GM19351 (cell line): ENCODE measurements around the gene ACTN4.

Experiments
- ATAC-seq: cut with Tn5 transposase; IDR thresholded peaks from one replicate; pipeline ENCODE4 v1.9.1; 2021; ENCODE audit warnings: mild to moderate bottlenecking, moderate library complexity; ENCODE audit not compliant: unreplicated experiment

The ACTN4 gene

DNA sequence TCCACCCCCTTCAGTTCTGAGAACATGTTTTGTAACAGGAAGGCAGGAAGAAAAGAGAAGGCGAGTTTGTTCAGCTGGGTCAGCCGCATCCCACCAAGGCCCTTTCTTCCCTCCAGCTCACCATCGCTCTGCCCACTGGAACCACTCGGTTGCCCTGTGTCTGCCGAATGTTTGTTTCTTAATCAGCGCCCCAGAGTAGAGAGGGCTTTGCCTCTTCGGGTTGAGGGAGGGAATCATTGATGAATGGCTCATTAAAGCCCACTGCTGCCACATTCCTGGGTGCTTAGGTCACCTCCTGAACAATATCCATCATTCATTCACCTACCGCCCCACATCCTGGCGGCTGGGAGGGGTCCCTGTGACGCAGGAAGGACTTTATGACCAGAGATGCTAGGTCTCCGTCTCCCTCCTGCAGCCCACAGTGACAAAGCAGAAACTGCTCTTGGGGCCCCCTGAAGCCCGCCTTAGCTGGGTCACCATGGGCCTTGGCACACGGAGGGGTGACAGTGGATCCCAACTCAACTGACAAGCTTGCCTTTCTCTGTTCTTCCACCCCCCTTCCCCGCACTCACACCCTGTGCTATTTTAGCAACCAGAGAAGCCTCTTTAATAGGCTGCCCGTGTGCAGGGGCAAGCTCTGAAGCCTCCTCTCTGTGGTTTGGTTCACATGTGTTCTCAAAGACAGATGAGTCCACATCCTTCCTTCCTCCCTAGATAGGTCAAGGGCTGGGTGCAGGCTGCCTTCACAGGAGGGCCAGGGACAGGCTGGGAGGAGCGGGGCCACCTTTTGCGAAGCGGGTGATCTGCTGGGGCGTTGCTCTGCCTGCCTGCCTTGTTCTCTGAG, 46.2 kb downstream of the ACTN4 start:
- ATAC-seq = no peak

DNA sequence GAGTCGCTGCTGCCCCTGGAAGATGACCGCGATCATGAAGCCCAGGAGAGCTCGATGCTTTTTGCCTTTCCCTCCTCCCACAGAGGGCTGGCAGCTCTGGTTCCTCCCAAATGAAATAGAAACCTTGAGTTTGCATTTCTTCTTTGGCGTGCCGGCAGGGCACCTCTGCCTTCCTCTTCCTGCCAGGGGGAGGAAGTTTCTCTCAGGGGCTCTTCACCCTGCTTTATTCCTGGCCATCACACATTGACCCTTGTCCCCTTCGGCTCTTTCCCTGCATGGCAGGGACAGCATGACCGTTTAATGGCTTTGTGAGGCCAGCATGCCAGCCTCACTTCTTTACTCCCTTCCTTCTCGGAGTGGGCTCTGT, 47.9 kb downstream of the ACTN4 start:
- ATAC-seq = no peak

DNA sequence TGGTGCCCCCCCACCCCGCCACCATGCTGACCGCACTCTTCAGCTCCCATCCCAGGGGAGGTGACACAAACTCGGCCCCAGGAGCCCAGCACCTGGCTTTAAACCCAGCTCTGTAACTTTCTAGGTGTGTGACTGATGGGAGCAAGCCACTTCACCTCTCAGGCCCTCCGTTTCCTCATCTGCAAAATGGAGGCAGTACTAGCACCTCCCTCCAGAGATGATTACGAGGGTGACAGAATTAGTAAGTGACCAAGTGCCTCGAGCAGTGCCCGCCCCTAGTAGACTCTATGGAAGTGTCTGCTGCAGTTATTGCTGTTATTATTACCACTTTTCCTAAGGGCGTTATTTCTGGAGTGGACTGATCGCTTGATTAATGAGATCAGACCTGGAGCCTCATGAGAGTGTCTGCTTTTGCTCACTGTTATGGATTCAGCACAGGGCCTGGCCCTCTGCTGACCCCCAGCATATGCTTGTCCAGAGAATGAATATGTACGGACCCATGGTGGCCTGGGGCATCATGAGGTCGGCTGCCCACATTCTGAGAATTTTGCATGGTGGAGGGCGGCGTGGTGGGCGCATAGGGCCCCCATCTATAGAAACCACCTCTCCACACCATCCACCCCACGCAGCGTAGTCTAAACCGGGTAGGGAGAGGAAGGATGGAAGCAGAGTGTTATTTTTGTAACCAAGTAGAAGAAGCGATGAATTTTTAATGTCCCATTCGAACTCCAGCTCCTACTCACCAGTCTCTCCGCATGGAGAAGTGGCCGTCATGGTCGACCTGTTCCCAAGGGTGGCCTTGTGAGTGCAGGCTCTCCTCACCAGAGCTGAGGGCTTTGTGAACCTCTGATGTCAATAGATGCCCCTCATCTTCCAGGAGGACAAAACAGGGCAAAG, 48.6 kb downstream of the ACTN4 start:
- no peak for ATAC-seq

DNA sequence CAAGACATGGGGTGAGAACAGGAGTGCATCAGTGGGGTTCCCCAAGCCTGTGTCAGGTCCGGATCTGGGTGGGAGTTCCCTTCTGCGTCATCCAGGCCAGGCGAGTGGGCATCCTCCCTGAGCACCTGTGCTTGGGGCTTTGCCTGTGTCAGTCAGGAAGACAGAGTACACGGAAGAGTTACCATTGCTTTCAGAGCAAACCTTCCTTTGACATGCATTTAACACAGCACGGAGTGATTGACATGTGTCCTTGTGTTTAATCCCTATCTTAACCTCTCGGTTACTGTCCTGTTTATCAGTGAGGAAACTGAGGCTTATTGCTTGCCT, 49.2 kb downstream of the ACTN4 start:
- no peak for ATAC-seq

DNA sequence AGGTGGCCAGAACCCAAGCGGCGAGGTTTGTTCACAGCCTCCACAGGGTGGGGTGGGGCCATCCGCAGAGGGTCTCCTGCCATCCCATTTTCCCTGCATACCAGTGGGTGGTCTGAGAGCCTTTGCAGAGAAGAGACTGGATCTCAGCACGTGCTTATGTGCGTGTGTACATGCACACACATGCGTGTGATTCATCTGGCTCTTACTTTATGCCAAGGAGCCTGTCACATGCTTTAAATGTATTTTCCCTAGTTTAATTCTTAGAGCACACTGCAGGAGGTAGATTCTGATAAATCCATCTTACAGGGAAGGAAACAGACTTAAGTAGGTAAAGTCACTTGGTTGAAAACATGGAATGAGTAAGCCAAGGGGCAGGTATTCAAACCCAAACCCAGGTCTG, 49.7 kb downstream of the ACTN4 start:
- ATAC-seq = no peak

DNA sequence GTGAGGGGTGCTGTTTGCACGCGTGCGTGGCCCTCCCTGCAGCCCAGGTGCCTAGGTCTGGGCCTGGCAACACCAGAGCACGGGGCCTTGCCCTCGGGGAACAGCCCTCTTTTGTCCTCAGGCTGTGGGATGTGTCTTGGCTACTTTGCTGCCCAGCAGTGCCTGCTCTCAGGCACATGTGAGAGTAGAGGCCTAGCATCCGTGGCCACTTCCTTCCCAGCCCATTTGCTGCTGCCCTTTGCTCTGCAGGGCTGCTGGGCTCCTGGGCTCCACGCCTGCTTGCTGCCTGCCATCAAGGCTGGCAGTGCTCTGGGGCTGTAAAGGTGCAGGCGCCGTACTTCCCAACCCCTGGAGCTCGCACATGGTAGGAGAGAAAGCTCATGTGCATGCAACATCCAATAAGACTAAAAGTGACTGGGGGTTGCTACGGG, 50.2 kb downstream of the ACTN4 start:
- ATAC-seq = no peak

DNA sequence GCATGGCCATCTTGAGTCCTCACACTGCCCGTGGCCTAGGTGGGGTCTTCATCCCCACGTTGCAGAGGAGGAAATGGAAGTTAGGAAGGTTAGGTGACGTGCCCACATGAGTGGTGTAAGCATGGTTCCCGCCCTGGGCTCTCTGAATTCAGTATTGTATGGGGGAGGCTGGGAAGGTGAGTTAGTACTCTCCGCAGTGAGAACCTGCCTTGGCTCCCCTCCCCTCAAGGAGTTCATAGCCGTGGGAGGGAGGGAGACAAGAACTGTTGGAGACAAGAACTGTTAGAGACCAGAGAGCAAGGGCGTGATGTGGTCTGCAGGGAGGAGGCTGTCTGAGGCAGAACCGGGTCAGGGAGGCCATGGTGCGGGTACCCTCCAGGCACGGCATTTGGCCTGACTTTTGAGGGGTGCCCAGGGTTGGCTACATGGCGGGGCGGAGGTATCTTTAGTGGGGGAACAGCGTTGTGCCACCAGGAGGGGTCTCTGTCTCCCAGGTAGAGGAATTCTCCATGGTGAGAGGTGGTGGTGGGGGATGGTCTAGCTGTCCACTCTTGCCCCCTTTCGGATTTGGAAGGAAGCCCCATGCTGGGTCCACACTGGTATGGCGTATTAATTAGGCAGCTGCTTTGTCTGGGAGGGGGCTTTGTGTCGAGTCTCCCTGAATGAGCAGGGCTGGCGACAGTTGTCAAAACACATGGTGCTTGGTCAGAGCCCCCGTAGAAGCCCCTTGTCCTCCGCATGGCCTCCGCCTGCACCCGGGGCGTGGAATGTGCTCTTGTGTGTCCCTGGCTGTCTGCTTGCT, 51.0 kb downstream of the ACTN4 start:
- ATAC-seq = no peak

DNA sequence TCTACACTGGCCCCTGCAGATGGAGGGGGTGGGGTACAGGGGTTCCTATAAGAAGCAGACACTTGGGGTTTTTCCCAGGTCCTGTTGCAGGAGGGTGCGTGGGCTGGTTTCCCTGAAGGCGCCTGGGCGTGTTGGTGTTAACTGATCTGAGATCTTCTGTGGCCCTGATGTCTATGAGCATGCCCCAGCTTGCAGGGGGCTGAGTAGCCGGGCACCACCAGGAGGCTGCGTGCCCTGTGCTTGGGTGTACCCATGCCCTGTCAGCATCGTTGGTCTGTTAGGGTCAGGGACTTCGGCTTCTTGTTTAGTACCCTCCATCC, 51.5 kb downstream of the ACTN4 start:
- no peak for ATAC-seq

DNA sequence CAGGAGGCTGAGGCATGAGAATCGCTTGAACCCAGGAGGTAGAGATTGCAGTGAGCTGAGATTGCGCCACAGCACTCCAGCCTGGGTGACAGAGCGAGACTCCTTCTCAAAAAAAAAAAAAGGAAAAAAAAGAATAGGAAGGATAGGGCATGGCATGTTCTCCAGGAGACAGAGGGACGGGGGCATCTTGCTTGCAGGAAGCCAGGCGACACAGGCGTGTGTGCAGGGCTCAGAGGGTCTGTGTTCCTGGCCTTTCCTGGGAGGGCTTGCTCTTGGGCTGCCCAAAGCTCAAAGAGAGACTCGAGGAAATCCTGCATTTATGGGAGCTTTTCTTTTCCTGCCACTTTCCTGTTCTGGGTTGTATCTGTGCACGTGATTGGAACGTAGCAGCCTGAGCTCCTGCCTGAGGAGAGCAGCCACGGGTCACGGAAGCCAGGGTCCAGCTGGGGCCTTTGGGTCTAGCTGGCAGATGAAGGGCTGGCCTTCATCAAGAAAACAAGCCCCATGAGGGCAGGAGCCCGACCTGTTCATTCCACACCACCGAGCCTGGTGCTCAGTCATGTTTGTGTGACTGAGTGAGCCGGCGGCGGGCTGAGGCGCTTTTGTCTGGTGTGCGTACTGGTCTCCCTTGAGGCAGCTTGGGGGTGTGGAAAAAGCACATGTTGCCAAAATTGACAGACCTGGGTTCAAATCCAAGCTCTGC, 52.3 kb downstream of the ACTN4 start:
- ATAC-seq = no peak

DNA sequence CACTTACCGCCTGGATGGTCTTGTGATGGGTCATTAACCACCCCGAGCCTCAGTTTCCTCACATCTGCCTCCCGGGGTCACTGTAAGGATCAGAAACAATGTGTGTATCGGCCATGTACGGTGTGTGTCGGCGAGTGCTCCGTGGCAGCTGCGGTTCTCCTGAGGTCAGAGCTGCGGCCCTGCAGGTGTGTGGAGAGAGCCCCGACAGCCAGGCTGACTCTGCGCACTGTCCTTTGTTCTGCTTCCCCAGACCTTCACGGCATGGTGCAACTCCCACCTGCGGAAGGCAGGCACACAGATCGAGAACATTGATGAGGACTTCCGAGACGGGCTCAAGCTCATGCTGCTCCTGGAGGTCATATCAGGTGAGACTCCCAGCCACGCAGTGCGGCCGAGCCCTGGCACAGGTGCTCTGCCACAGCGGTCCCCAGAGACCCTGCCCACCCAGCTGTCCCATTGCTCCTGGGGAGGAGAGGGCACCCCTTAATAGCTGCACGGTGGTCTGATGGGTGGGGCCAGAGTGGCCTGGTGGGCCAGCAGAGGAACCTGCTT, 53.0 kb downstream of the ACTN4 start:
- no peak for ATAC-seq

DNA sequence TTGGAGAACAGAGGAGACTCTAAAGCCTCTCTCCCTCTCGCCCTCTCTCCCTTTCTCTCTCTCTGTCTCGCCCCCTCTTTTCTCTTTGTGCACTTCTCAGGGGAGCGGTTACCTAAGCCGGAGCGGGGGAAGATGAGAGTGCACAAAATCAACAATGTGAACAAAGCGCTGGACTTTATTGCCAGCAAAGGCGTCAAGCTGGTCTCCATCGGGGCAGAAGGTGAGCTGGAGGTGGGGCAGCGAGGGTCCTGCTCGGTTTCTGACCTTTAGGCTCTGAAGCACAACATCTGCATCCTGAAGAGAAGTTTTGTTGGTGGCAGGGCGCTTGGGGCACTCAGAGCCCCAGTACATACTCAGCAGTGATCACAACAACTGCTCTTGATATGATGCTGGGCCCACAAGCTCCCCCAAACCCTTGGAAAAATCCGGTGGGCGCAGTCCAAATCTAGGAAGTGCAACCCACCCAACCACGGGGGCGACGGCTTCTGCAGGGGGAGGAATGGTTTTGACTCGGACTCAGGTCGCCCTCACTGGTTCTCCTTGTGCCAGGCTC, 53.5 kb downstream of the ACTN4 start:
- ATAC-seq = no peak

DNA sequence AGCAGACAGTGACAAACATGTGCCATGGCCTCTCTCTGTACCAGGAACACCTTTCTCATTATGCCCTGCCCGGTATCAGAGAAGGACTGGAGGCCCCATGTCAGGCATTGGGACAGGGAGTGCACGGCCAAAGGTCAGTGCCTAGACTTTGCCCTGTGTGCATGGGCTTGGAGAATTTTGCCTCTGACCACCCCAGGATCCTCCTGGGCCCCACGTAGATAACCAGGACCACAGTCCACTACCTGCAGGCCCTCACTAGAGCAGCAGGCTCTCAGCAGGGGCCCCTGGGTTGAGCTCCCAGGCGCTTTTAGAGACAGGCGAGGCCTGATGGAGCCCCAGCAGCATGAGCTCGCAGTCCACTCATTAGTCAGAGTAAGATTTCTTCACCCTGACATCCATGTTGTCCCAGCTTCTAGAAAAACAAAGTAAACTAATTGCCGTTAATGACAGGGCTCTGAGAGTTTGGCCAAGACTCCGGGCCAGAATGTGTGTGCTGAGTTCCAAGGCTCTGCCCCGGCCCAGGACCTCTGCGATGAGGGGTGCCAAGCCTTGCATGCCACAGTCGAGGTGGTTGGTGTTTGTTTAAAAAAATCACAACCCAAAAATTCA, 54.1 kb downstream of the ACTN4 start:
- ATAC-seq = no peak

DNA sequence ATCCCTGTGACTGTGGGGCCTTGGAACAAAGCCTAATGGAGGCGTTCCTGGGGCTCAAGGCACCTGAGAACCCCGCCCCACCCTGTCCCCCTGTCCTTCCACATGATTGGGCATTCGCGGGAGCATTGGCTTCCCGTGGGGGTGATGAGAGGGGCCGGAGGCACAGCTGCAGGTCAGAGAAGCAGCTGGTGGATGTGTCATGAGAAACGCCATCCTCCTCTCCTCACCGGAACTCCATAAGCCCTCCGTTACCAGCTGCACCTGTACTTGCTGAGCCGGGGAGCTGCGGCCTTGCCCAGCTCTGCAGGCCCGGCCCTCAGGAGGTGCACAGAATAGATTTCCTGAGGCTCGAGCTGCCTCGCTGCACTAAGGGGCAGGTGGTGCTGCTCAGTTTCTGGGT, 54.8 kb downstream of the ACTN4 start:
- ATAC-seq = no peak

DNA sequence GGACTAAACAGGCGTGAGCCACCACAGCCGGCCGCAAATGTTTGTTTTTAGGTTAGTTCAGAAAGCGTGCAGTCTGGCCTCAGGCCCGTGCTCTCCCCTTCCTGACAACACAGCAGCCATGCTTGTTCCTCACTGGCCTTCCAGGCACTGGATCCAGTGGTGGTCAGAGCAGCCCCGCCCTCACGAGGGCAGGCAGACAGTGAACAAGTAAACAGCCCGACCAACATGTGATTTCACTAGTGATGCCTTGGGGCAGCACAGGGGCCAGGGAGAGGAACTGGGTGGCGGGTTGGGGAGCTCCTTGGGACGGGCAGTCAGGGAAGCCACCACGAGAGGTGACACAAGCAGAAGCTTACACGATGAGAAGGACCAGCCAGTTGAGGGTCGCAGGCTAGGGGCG, 56.1 kb downstream of the ACTN4 start:
- no peak for ATAC-seq

DNA sequence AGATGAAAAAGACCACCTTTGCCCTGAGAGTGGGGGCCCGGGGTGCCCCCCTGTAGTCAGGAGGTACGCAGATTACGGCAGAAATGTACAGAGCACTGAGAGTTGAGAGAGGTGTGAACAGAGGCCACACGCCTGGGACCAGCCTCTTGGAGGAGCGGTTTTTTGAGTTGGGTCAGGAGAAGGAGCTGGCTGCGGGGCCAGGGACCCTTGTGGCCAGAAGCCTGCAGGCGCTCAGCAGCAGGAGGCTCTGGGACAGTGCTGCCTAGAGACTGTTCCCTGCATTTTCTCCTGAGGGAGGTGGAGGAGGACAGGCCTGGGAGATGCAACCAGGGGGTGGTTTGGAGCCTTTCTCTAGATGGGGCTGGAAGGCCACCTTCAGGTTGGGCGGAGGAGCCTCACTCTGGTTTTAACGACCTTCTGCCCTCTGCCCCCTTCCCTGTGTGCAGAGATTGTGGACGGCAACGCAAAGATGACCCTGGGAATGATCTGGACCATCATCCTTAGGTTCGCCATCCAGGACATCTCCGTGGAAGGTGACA, 57.1 kb downstream of the ACTN4 start:
- no peak for ATAC-seq

DNA sequence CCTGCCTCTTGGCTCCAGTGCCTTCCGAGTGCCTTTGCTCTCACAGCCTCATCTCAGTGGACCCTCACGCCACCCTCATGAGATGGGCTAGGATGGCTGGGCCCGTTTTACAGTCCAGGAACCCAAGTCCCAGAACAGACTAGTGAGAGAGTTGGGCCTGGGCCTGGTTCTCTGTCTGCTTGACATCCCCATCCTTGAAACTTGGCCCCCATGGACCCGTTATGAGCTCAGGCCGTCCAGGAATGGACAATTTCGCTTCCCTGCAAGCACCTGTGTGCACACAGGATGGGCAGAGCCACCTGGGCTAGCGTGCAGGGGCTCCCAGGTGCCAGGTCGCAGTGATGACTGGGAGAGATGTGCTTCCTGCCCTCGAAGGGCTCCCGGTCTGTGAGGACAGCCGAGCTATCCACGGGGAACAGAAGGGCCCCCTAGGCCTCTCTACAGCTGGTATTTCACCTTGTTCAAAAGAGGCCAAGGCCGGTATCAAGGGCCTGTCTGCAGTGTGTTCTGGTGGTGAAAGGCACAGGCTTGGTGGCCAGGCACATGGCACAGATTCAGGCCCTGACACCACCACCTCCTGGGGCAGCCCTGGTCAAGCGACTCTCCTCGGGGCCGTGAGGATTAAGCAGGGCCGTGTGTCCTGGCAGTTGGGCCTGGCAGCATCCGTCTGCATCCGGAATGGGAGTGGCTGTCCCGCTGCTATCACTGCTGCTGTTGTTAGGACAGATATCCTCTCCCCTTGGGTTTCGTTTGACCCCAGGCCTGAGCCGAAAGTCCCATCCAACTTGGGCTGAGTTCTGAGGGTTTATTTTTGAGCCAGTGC, 58.0 kb downstream of the ACTN4 start:
- ATAC-seq = no peak

DNA sequence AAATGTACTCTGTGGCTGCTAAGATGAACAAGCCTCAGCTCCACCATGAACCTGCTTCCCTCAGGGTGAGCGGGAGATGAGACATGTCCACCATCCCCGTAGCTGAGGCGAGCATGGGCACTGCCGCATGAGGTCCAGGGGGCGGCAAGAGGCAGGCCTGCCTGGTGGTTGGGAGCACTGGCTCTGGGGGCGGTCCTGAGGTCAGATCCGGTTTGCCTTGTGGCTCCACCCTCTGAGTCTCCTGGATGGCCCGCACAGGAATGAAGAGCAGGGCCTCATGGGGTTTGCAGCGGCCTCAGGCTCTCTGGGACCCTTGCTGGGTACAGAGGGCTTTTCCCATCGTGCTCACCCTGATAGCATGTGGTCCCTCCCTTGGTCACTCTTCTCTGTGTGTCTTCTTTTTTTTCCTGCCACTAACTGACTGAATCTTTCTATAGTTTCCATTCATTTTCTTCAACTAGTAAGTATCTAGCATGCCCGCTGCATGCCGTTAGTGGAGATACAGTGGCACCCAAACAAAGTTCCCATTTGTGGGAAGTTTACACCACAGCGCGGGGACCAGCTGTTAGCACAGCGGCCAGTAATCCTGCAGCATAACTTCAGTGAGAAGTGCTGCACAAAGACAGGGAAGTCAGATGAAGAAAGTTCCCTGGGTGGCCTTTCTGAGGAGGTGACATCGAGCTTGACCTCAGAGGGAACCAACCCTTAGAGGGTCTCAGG, 59.5 kb downstream of the ACTN4 start:
- ATAC-seq = no peak

DNA sequence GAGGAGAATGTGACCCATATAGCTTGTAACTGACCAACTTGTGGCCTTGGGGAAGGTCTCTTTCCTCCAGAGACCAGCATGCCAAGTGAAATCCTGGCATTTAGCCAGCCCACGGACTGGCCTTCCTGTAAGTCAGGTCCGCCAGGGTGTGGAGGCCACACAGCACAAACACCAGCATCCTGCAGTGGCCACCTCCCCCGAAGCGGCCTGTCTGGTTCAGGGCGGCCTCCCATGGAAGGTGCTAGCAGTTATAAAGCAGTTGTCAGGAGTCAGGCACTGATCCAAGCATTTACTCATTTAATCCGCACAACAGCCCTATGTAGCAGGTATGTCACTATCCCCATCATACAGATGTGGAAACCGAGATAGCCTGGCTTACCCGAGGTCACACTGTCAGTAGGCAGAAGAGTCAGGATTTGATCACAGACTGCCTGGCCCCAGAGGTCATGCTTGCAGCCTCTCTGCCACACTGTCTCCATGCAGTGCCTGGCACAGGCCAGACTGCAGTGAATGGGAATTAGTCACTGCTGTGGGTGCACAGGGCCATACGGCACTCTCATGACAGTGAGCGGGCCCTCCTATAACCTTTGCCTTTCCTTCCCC, 60.2 kb downstream of the ACTN4 start:
- no peak for ATAC-seq
